Activated CD8-positive, alpha-beta T cell treated with anti-CD3 and anti-CD28 coated beads, Interleukin-2, amount 10 ng/mL, durations not matched to agents 7 days and 5 days (primary cell): ENCODE data around the gene AGFG2. TPM values are rescaled to one million over a fixed set of nuclear protein-coding genes. Genes with fewer than 3 reads are reported as not detected.
"Not testable (repeated sequence)": the region's sequence is repeated elsewhere in the genome, so short reads cannot be mapped to it uniquely, and the experiment has no call there.

Experiments
- ATAC-seq: fragments of 150-1000 bp; cut with Tn5 transposase; one replicate; pipeline ENCODE4 v1.10.0; 2021; ENCODE audit warnings: moderate library complexity
- CTCF ChIA-PET: fragments of 350-600 bp; sonication (Branson Sonifier 250); formaldehyde crosslinking; loops from one replicate; lab custom pipeline; 2021; ENCODE audit warnings: antibody characterized with exemption; lab: Charles Lee
- POLR2A ChIA-PET: fragments of 350-600 bp; sonication (Branson Sonifier 250); formaldehyde crosslinking; loops from one replicate; lab custom pipeline; 2021; ENCODE audit warnings: antibody characterized with exemption; lab: Charles Lee
- DNase-seq: peaks from one replicate; pipeline ENCODE4 v3.0.0-alpha.2; 2020
- H3K27ac Mint-ChIP-seq: one replicate; pipeline ENCODE4 v1.8.0; 2021; ENCODE audit warnings: mild to moderate bottlenecking, mixed read lengths
- H3K27me3 Mint-ChIP-seq: one replicate; pipeline ENCODE4 v1.8.0; 2021; ENCODE audit warnings: low read depth, mixed read lengths
- H3K36me3 Mint-ChIP-seq: one replicate; pipeline ENCODE4 v1.8.0; 2021; ENCODE audit warnings: low read depth, mixed read lengths
- H3K4me1 Mint-ChIP-seq: one replicate; pipeline ENCODE4 v1.8.0; 2021; ENCODE audit warnings: low read depth, mixed read lengths
- H3K4me3 Mint-ChIP-seq: one replicate; pipeline ENCODE4 v1.8.0; 2021; ENCODE audit warnings: mild to moderate bottlenecking, mixed read lengths
- H3K9me3 Mint-ChIP-seq: one replicate; pipeline ENCODE4 v1.8.0; 2022; ENCODE audit warnings: mixed read lengths; ENCODE audit not compliant: insufficient read depth
- total RNA-seq, 2 experiments: library from RNA; stranded (reverse); gene quantifications; one replicate each; pipeline ENCODE4 v1.2.3, GENCODE V29; 2021

The AGFG2 gene
- 10 to 100 TPM; 43.0 to 46.0 TPM for total RNA-seq

GRCh38 chr7:100538654-100539435 lies at the start of gene AGFG2:
Gene AGFG2 (plus strand): TSS chr7:100539203. CDS start chr7:100539347, 144 bp downstream.
- CTCF ChIA-PET: interaction anchor here (1.0 to 2.2 kb wide), 7 partner anchors 9 to 153 kb away, joined by 3 to 10 read pairs (median 4); partner anchors contain the start of gene FBXO24
- peak; percentile 96 for ATAC-seq
- H3K4me3 Mint-ChIP-seq: peak within 1 kb of the TSS; percentile 100

GRCh38 chr7:100489824-100490223 lies 49.2 kb upstream of the AGFG2 start:
- no peak overlapping the region for H3K4me3 Mint-ChIP-seq
- H3K27me3 Mint-ChIP-seq: peaks cover 2% of the 10 kb centered on the region
- peak; percentile 62 for DNase-seq
- no peaks in the 10 kb centered on the region for H3K9me3 Mint-ChIP-seq
- H3K4me1 Mint-ChIP-seq: peaks cover 13% of the 10 kb centered on the region
- peak; percentile 50 for ATAC-seq
- POLR2A ChIA-PET: no interaction called here
- CTCF ChIA-PET: interaction anchor here (2.0 kb wide), 1 partner anchor 10 kb away, joined by 5 read pairs; the partner anchor contains the start of gene TSC22D4
- H3K27ac Mint-ChIP-seq: no peak overlapping the region
- H3K36me3 Mint-ChIP-seq: no peaks in the 10 kb centered on the region

More at GRCh38 chr7:100538654-100539435, at the start of gene AGFG2:
- POLR2A ChIA-PET: interaction anchor here (0.6 to 1.8 kb wide), 10 partner anchors 9 to 110 kb away, joined by 3 to 7 read pairs (median 4); partner anchors contain the start of genes FBXO24, LRCH4, MOSPD3 and ZCWPW1
- Mint-ChIP-seq H3K27ac (peak within 1 kb of the TSS; percentile 87), H3K4me1 (peaks cover 53% of the 10 kb centered on the region), H3K36me3 (peaks cover 24% of the 10 kb centered on the region), H3K27me3 (no peaks in the 10 kb centered on the region), H3K9me3 (no peaks in the 10 kb centered on the region)
- peak; percentile 100 for DNase-seq

GRCh38 chr7:100490483-100491191 lies 48.4 kb upstream of the AGFG2 start:
- Mint-ChIP-seq H3K4me3 (no peak overlapping the region), H3K4me1 (peaks cover 14% of the 10 kb centered on the region), H3K9me3 (no peaks in the 10 kb centered on the region), H3K27me3 (peaks cover 6% of the 10 kb centered on the region), H3K27ac (no peak overlapping the region), H3K36me3 (no peaks in the 10 kb centered on the region)
- CTCF ChIA-PET: interaction anchor here (2.0 kb wide), 1 partner anchor 11 kb away, joined by 5 read pairs; the partner anchor contains the start of gene TSC22D4
- no peak for DNase-seq
- no peak for ATAC-seq
- POLR2A ChIA-PET: interaction anchor here (0.6 kb wide), 1 partner anchor 208 kb away, joined by 4 read pairs; no protein-coding TSS in a partner anchor

- CTCF ChIA-PET: no interaction called here
- POLR2A ChIA-PET: interaction anchor here (0.6 kb wide), 1 partner anchor 208 kb away, joined by 4 read pairs; no protein-coding TSS in a partner anchor
- Mint-ChIP-seq H3K27me3 (peaks cover 8% of the 10 kb centered on the region), H3K4me1 (peaks cover 14% of the 10 kb centered on the region), H3K36me3 (no peaks in the 10 kb centered on the region), H3K4me3 (no peak overlapping the region), H3K9me3 (no peaks in the 10 kb centered on the region), H3K27ac (no peak overlapping the region)
- ATAC-seq (no peak), DNase-seq (no peak)
These were observed 47.8 kb upstream of the AGFG2 start for GRCh38 chr7:100491192-100491578.

- H3K27me3 Mint-ChIP-seq: peaks cover 9% of the 10 kb centered on the region
- POLR2A ChIA-PET: interaction anchor here (0.6 kb wide), 1 partner anchor 67 kb away, joined by 4 read pairs; no protein-coding TSS in a partner anchor
- no peaks in the 10 kb centered on the region for H3K9me3 Mint-ChIP-seq
- DNase-seq: no peak
- H3K4me1 Mint-ChIP-seq: peaks cover 14% of the 10 kb centered on the region
- CTCF ChIA-PET: interaction anchor here (0.8 to 3.6 kb wide), 5 partner anchors 10 to 67 kb away, joined by 3 to 19 read pairs (median 5); no protein-coding TSS in a partner anchor
- H3K4me3 Mint-ChIP-seq: peak overlapping the region; percentile 48
- ATAC-seq: peak; percentile 3
- H3K27ac Mint-ChIP-seq: no peak overlapping the region
- H3K36me3 Mint-ChIP-seq: no peaks in the 10 kb centered on the region
These were observed 46.1 kb upstream of the AGFG2 start for GRCh38 chr7:100492738-100493475.

- CTCF ChIA-PET: interaction anchor here (0.8 to 3.6 kb wide), 7 partner anchors 11 to 212 kb away, joined by 3 to 19 read pairs (median 4); partner anchors contain the start of gene POP7
- Mint-ChIP-seq H3K27me3 (peaks cover 9% of the 10 kb centered on the region), H3K4me3 (peak overlapping the region; percentile 48), H3K4me1 (peaks cover 14% of the 10 kb centered on the region), H3K27ac (peak overlapping the region; percentile 43), H3K36me3 (no peaks in the 10 kb centered on the region), H3K9me3 (no peaks in the 10 kb centered on the region)
- POLR2A ChIA-PET: interaction anchor here (0.6 kb wide), 1 partner anchor 67 kb away, joined by 4 read pairs; no protein-coding TSS in a partner anchor
- DNase-seq: peak; percentile 73
- peak; percentile 84 for ATAC-seq
These were observed 45.3 kb upstream of the AGFG2 start for GRCh38 chr7:100493476-100494264.

GRCh38 chr7:100496509-100496908 lies 42.5 kb upstream of the AGFG2 start:
- no peaks in the 10 kb centered on the region for H3K36me3 Mint-ChIP-seq
- no peak overlapping the region for H3K4me3 Mint-ChIP-seq
- peaks cover 9% of the 10 kb centered on the region for H3K27me3 Mint-ChIP-seq
- ChIA-PET CTCF (interaction anchor here (0.9 to 1.5 kb wide), 3 partner anchors 14 to 230 kb away, joined by 3 to 9 read pairs (median 4); no protein-coding TSS in a partner anchor), POLR2A (interaction anchor here (0.6 kb wide), 1 partner anchor 90 kb away, joined by 3 read pairs; the partner anchor contains the start of gene FBXO24)
- no peak for DNase-seq
- H3K4me1 Mint-ChIP-seq: peaks cover 14% of the 10 kb centered on the region
- H3K9me3 Mint-ChIP-seq: no peaks in the 10 kb centered on the region
- no peak overlapping the region for H3K27ac Mint-ChIP-seq
- no peak for ATAC-seq

GRCh38 chr7:100500743-100501142 lies 38.3 kb upstream of the AGFG2 start:
- H3K4me3 Mint-ChIP-seq, ATAC-seq, H3K9me3 Mint-ChIP-seq, DNase-seq, POLR2A ChIA-PET, H3K36me3 Mint-ChIP-seq, H3K27me3 Mint-ChIP-seq, CTCF ChIA-PET, H3K4me1 Mint-ChIP-seq, H3K27ac Mint-ChIP-seq: not testable (repeated sequence)

- H3K27ac Mint-ChIP-seq, ATAC-seq, H3K4me3 Mint-ChIP-seq, H3K4me1 Mint-ChIP-seq, POLR2A ChIA-PET, H3K9me3 Mint-ChIP-seq, H3K27me3 Mint-ChIP-seq, DNase-seq, H3K36me3 Mint-ChIP-seq: not testable (repeated sequence)
- CTCF ChIA-PET: interaction anchor here (0.9 kb wide), 1 partner anchor 52 kb away, joined by 3 read pairs; no protein-coding TSS in a partner anchor
These were observed 35.0 kb upstream of the AGFG2 start for GRCh38 chr7:100504031-100504430.

GRCh38 chr7:100504887-100505611 lies 34.0 kb upstream of the AGFG2 start:
- Mint-ChIP-seq H3K36me3 (no peaks in the 10 kb centered on the region), H3K4me3 (no peak overlapping the region), H3K9me3 (no peaks in the 10 kb centered on the region), H3K4me1 (no peaks in the 10 kb centered on the region), H3K27me3 (peaks cover 9% of the 10 kb centered on the region), H3K27ac (no peak overlapping the region)
- ChIA-PET CTCF (interaction anchor here (0.9 to 2.4 kb wide), 3 partner anchors 22 to 55 kb away, joined by 3 to 9 read pairs (median 6); no protein-coding TSS in a partner anchor), POLR2A (no interaction called here)
- ATAC-seq (no peak), DNase-seq (no peak)
